GM12892 (cell line): Measurements from ENCODE around the gene LIMK2.

Source experiments
- POLR2AphosphoS5 ChIP-seq: IDR thresholded peaks from 2 replicates; pipeline ENCODE4 v1.6.1; 2011; ENCODE audit warnings: low read depth, low read length, control low read depth
- TAF1 ChIP-seq: IDR thresholded peaks from 2 replicates; pipeline ENCODE4 v1.6.1; 2011; ENCODE audit warnings: low read depth, mild to moderate bottlenecking, control low read depth, low read length, borderline replicate concordance

- TF ChIP-seq POLR2AphosphoS5 (no peak), TAF1 (no peak)
Measured at GRCh38 chr22:31222736-31223135, 10.6 kb downstream of the LIMK2 start.
